ENCODE results near the gene OBP2A.

Gene OBP2A

DNA sequence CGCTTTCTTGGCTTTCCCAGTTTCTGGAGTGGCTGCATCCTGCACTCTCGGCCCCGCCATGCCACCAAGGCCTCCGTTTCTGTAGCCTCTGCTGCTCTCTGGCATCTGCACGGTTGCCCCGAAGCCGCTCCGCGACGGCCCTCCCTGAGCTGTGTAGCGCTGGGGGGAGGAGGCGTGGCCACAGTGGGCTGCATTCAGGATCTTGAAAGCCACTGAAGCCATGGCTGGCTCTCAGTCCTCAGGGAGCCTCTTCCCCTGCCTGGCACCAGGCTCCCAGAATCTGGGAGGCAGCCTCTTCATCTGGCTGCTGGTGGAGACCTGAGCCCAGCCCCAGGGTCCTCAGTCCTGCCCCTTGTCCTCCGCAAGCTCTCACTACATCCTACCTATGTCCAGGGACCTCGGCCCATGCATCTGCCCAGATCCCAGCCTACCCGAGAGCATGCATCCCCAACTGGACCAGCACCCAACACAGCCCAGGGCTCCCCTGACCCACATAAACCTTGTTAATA is 40.7 kb downstream of the OBP2A start:
- no peak for DNase-seq
- no peak overlapping the region for H3K4me3 ChIP-seq (ENCODE audit: insufficient read depth, low read depth, low read length, poor library complexity, severe bottlenecking)
- no peaks in the 10 kb centered on the region for H3K9me3 ChIP-seq (ENCODE audit: control insufficient read depth, low read length)
- no peaks in the 10 kb centered on the region for H3K27me3 ChIP-seq (replicated peaks; ENCODE audit: control insufficient read depth, insufficient read depth, low read length, poor library complexity, severe bottlenecking)
- no peak overlapping the region for H3K27ac ChIP-seq (ENCODE audit: insufficient read depth, low read length, poor library complexity, severe bottlenecking)
- H3K4me1 ChIP-seq (ENCODE audit: control insufficient read depth, insufficient read depth, low read length, poor library complexity, severe bottlenecking) = no peaks in the 10 kb centered on the region
- H3K36me3 ChIP-seq (ENCODE audit: control insufficient read depth, insufficient read depth, low read length) = no peaks in the 10 kb centered on the region

DNA sequence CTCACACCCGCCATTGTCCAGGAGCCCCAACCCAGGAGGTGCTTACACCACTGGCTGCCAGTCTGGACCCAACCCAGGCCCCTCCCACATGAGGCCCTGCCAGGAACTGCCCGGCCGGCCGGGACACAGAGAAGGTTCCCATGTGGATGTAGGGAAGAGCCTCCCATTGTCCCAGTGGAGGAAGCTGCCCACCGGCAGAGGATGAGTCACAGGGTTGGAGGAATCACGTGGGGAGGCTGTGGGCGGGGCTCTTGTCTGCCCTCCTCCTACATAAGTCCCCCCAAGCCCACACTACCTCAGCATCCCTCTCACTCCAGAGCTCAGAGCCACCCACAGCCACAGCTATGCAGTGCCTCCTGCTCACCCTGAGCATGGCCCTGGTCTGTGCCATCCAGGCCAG is 41.7 kb downstream of the OBP2A start:
- H3K4me3 ChIP-seq (ENCODE audit: insufficient read depth, low read depth, low read length, poor library complexity, severe bottlenecking) = no peak overlapping the region
- no peaks in the 10 kb centered on the region for H3K4me1 ChIP-seq (ENCODE audit: control insufficient read depth, insufficient read depth, low read length, poor library complexity, severe bottlenecking)
- no peak overlapping the region for H3K27ac ChIP-seq (ENCODE audit: insufficient read depth, low read length, poor library complexity, severe bottlenecking)
- DNase-seq = no peak
- no peaks in the 10 kb centered on the region for H3K36me3 ChIP-seq (ENCODE audit: control insufficient read depth, insufficient read depth, low read length)
- H3K27me3 ChIP-seq (replicated peaks; ENCODE audit: control insufficient read depth, insufficient read depth, low read length, poor library complexity, severe bottlenecking) = no peaks in the 10 kb centered on the region
- H3K9me3 ChIP-seq (ENCODE audit: control insufficient read depth, low read length) = no peaks in the 10 kb centered on the region

- no peaks in the 10 kb centered on the region for H3K36me3 ChIP-seq (ENCODE audit: control insufficient read depth, insufficient read depth, low read length)
- no peak overlapping the region for H3K4me3 ChIP-seq (ENCODE audit: insufficient read depth, low read depth, low read length, poor library complexity, severe bottlenecking)
- no peak overlapping the region for H3K27ac ChIP-seq (ENCODE audit: insufficient read depth, low read length, poor library complexity, severe bottlenecking)
- no peaks in the 10 kb centered on the region for H3K9me3 ChIP-seq (ENCODE audit: control insufficient read depth, low read length)
- no peak for DNase-seq
- H3K4me1 ChIP-seq (ENCODE audit: control insufficient read depth, insufficient read depth, low read length, poor library complexity, severe bottlenecking) = no peaks in the 10 kb centered on the region
- no peaks in the 10 kb centered on the region for H3K27me3 ChIP-seq (replicated peaks; ENCODE audit: control insufficient read depth, insufficient read depth, low read length, poor library complexity, severe bottlenecking)
Measured at GRCh38 chr9:135588371-135588770, 42.4 kb downstream of the OBP2A start.

GRCh38 chr9:135588886-135589595 is 43.1 kb downstream of the OBP2A start:
- Histone ChIP-seq H3K4me3 (ENCODE audit: insufficient read depth, low read depth, low read length, poor library complexity, severe bottlenecking) (no peak overlapping the region), H3K27ac (ENCODE audit: insufficient read depth, low read length, poor library complexity, severe bottlenecking) (no peak overlapping the region), H3K27me3 (replicated peaks; ENCODE audit: control insufficient read depth, insufficient read depth, low read length, poor library complexity, severe bottlenecking) (no peaks in the 10 kb centered on the region), H3K36me3 (ENCODE audit: control insufficient read depth, insufficient read depth, low read length) (no peaks in the 10 kb centered on the region), H3K9me3 (ENCODE audit: control insufficient read depth, low read length) (no peaks in the 10 kb centered on the region), H3K4me1 (ENCODE audit: control insufficient read depth, insufficient read depth, low read length, poor library complexity, severe bottlenecking) (no peaks in the 10 kb centered on the region)
- no peak for DNase-seq

DNA sequence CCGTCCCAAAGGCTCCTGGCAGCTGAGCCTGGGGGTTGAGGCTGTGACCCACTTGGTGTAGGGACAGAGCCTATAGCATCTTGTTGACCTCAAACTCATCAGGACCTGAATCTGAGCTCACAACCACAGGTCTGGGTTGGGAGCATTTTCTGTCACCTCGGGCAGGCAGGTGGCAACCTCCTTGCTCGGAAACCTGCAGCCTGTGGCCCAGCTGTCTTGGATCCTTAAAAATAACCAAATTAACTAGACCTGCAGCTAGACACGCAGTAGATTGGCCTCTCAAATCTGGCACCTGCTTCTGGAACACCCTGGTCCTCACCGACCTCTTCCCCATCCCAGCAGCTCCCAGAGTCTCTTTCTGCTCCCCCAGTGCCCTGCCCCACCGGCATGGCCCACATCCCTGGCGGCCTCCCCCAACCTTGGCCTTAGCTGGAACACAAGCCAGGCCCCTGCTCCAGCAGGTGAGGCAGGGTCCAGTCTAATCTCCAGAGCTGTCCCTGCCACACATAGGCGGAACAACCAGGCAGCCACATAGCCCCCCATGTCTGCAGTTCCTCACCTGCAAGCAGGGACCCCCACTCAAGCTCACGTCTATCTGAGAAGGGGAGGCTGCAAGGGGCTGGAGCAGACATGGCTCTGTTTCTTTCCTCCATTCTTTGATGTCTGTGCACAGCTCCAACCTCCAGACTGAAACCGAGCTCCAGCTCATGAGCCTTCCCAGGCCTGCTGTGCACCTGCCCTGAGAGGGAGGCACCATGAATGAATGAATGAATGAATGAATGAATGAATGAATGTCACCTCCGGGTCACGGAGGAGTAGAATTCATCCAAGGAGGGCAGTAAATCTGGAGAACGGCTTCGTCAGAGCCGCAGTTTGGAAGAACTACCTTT is 43.9 kb downstream of the OBP2A start:
- no peak overlapping the region for H3K27ac ChIP-seq (ENCODE audit: insufficient read depth, low read length, poor library complexity, severe bottlenecking)
- no peaks in the 10 kb centered on the region for H3K4me1 ChIP-seq (ENCODE audit: control insufficient read depth, insufficient read depth, low read length, poor library complexity, severe bottlenecking)
- H3K9me3 ChIP-seq (ENCODE audit: control insufficient read depth, low read length) = no peaks in the 10 kb centered on the region
- H3K36me3 ChIP-seq (ENCODE audit: control insufficient read depth, insufficient read depth, low read length) = no peaks in the 10 kb centered on the region
- no peak overlapping the region for H3K4me3 ChIP-seq (ENCODE audit: insufficient read depth, low read depth, low read length, poor library complexity, severe bottlenecking)
- H3K27me3 ChIP-seq (replicated peaks; ENCODE audit: control insufficient read depth, insufficient read depth, low read length, poor library complexity, severe bottlenecking) = no peaks in the 10 kb centered on the region
- DNase-seq = no peak

- H3K4me1 ChIP-seq (ENCODE audit: control insufficient read depth, insufficient read depth, low read length, poor library complexity, severe bottlenecking) = no peaks in the 10 kb centered on the region
- DNase-seq = no peak
- H3K27ac ChIP-seq (ENCODE audit: insufficient read depth, low read length, poor library complexity, severe bottlenecking) = no peak overlapping the region
- H3K9me3 ChIP-seq (ENCODE audit: control insufficient read depth, low read length) = no peaks in the 10 kb centered on the region
- no peaks in the 10 kb centered on the region for H3K27me3 ChIP-seq (replicated peaks; ENCODE audit: control insufficient read depth, insufficient read depth, low read length, poor library complexity, severe bottlenecking)
- no peak overlapping the region for H3K4me3 ChIP-seq (ENCODE audit: insufficient read depth, low read depth, low read length, poor library complexity, severe bottlenecking)
- H3K36me3 ChIP-seq (ENCODE audit: control insufficient read depth, insufficient read depth, low read length) = no peaks in the 10 kb centered on the region
Measured at GRCh38 chr9:135590486-135591079, 44.7 kb downstream of the OBP2A start.

- Histone ChIP-seq H3K36me3 (ENCODE audit: control insufficient read depth, insufficient read depth, low read length) (no peaks in the 10 kb centered on the region), H3K4me1 (ENCODE audit: control insufficient read depth, insufficient read depth, low read length, poor library complexity, severe bottlenecking) (no peaks in the 10 kb centered on the region), H3K4me3 (ENCODE audit: insufficient read depth, low read depth, low read length, poor library complexity, severe bottlenecking) (no peak overlapping the region), H3K27me3 (replicated peaks; ENCODE audit: control insufficient read depth, insufficient read depth, low read length, poor library complexity, severe bottlenecking) (no peaks in the 10 kb centered on the region), H3K9me3 (ENCODE audit: control insufficient read depth, low read length) (no peaks in the 10 kb centered on the region), H3K27ac (ENCODE audit: insufficient read depth, low read length, poor library complexity, severe bottlenecking) (no peak overlapping the region)
- DNase-seq = no peak
Measured at GRCh38 chr9:135591506-135592330, 45.8 kb downstream of the OBP2A start.

- DNase-seq = no peak
- H3K4me1 ChIP-seq (ENCODE audit: control insufficient read depth, insufficient read depth, low read length, poor library complexity, severe bottlenecking) = no peaks in the 10 kb centered on the region
Measured at GRCh38 chr9:135592331-135592590, 46.3 kb downstream of the OBP2A start.

GRCh38 chr9:135592625-135593024 is 46.7 kb downstream of the OBP2A start:
- no peak overlapping the region for H3K27ac ChIP-seq (ENCODE audit: insufficient read depth, low read length, poor library complexity, severe bottlenecking)
- H3K27me3 ChIP-seq (replicated peaks; ENCODE audit: control insufficient read depth, insufficient read depth, low read length, poor library complexity, severe bottlenecking) = no peaks in the 10 kb centered on the region
- H3K4me1 ChIP-seq (ENCODE audit: control insufficient read depth, insufficient read depth, low read length, poor library complexity, severe bottlenecking) = no peaks in the 10 kb centered on the region
- DNase-seq = no peak
- H3K4me3 ChIP-seq (ENCODE audit: insufficient read depth, low read depth, low read length, poor library complexity, severe bottlenecking) = no peak overlapping the region
- H3K36me3 ChIP-seq (ENCODE audit: control insufficient read depth, insufficient read depth, low read length) = no peaks in the 10 kb centered on the region
- no peaks in the 10 kb centered on the region for H3K9me3 ChIP-seq (ENCODE audit: control insufficient read depth, low read length)

More at GRCh38 chr9:135592331-135592590, 46.3 kb downstream of the OBP2A start:
- Histone ChIP-seq H3K9me3 (ENCODE audit: control insufficient read depth, low read length) (no peaks in the 10 kb centered on the region), H3K27me3 (replicated peaks; ENCODE audit: control insufficient read depth, insufficient read depth, low read length, poor library complexity, severe bottlenecking) (no peaks in the 10 kb centered on the region), H3K4me3 (ENCODE audit: insufficient read depth, low read depth, low read length, poor library complexity, severe bottlenecking) (no peak overlapping the region), H3K27ac (ENCODE audit: insufficient read depth, low read length, poor library complexity, severe bottlenecking) (no peak overlapping the region), H3K36me3 (ENCODE audit: control insufficient read depth, insufficient read depth, low read length) (no peaks in the 10 kb centered on the region)

Measured in effector memory CD4-positive, alpha-beta T cell (primary cell).